CD4-positive, alpha-beta T cell treated with Interleukin-15 for 4 hours (primary cell): ENCODE results near the gene CDT1.

ENCODE experiments used
- DNase-seq: peaks from one replicate; pipeline ENCODE4 v3.0.0-alpha.2; 2020; ENCODE audit warnings: low spot score

CDT1 gene

DNA sequence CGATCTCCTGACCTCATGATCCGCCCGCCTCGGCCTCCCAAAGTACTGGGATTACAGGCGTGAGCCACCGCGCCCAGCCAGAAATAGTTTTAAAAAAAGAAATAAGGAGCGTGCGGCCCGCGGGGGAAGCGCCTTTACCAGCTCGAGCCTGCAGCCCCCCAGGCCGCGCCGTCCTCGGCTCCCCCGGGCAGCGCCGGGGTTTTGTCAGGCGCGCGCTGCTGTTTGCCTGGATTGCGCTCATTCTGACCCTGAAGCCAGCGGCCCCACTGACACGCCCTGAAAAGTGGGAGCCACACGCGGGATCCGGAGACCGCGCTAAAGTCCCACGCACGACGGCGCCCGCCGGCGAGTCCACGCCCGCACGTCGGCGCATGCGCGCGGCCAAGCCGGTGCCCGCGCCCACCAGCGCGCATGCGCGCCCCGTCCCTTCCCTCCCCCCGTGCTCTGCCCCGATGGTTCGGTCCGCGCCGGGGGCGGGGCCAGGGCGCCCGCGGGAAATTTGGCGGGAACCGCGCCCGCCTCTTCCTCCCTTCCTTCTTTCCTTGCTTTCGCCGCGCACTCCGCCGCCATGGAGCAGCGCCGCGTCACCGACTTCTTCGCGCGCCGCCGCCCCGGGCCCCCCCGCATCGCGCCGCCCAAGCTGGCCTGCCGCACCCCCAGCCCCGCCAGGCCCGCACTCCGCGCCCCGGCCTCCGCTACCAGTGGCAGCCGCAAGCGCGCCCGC lies at the start of gene CDT1:
Gene CDT1 (plus strand): TSS at position 526 of the 724 bp plus-strand sequence. CDS start 43 bp downstream, at position 569.
- DNase-seq = peak; percentile 82

- DNase-seq = no peak
Observed at GRCh38 chr16:88754109-88754911, 49.3 kb upstream of the CDT1 start.

GRCh38 chr16:88754912-88755744 lies 48.5 kb upstream of the CDT1 start:
- peak; percentile 26 for DNase-seq

- DNase-seq = no peak
Observed at GRCh38 chr16:88755745-88756443, 47.7 kb upstream of the CDT1 start.

GRCh38 chr16:88758227-88758943 lies 45.2 kb upstream of the CDT1 start:
- DNase-seq = no peak

DNA sequence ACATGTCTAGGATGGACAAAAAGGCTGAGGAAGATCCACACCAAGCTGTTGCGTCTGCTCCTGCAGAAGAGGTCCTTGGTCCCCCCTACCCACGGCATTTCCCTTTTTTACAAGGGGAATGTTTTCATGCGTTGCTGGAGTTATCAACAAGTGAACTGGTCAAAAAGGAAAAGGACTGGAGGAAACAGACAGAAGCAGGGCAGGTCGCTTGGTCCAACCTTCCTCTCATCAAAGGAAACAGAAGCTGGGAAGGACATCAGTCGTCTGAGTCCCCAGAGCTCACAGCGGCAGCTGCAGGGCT lies 44.7 kb upstream of the CDT1 start:
- DNase-seq = no peak

DNA sequence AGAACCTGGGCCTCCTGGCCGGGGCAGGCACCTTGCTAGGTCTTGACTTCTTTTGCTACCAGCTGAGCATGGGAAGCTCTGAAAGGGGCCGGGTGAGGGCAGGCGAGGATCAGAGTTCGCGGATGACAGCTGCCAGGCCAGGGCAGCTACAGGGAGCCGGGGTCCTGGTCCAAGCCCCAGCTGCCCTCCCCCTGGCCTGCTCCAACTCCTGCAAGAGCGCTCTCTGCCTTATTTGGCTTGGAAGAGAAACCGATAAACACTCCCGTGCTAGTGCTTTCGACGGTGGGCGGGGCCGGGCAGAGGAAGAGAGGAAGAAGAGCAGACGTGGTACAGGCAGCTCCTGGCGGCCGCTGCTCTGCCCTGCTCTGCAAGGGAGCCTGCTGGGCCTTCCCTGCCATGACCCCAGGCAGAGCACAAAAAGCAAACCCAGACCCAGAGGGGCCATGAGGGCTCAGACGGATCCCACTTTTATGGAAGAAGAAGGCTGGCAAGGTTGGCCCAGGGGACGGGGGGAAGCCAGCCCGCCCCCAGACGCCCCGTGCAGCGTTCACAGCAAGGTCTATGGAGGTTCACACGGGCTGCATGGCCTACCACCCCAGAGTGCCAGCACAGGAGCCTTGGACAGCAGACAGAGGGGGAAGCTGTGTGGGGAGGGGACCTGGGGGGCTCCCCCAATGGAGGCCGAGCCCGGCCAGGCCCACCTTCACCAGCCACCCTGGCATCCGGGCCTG lies 44.2 kb upstream of the CDT1 start:
- peak; percentile 54 for DNase-seq

DNA sequence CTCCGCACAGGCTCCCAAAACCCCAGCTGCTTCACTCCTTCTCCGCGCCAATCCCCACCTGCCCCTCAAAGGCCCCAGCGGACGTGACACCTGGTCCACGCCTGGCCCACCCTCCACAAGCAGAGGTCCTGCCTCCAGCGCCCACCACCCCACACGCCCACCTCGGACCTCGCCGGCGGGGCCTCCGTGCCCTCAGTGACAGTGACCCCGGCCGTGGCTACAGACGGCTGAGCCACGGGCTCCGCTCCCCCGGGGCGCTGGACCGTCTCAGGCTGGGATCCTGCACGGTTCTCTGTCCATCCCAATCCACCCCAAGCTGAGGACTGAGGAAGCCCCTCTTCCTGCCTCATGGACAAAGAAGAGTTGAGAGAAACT lies 43.6 kb upstream of the CDT1 start:
- no peak for DNase-seq

DNA sequence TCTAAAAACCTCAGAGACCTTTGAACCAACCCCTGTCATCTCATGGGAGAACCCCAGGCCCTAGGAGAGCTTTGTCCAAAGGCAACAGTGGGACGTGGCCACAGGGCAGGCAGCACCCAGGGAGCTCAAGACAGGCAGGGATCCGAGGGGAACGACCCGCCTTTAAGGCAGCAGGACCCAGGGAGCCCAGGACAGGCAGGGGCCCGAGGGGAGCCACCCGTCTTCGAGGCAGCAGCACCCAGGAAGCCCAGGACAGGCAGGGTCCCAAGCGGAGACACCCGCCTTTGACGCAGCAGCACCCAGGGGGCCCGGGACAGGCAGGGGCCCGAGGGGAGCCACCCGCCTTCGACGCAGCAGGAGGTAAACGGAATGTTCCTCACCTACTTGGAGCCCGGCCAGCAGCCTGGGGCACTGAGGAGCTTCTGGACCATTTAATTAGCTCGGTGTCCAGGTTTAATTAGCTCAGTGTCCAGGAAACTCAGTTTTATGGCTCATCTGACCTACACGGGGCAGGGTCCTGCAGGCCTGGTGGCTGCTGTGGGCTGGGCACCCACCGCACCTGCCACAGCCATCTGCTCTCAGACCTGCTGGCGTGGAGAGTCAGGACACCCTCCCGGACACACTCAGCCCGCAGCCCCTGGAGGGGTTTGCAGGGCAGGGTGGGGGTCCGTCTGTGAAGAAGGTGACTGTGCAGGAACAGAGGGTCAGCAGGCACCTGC lies 43.0 kb upstream of the CDT1 start:
- DNase-seq = no peak

GRCh38 chr16:88761143-88761534 lies 42.5 kb upstream of the CDT1 start:
- no peak for DNase-seq

DNA sequence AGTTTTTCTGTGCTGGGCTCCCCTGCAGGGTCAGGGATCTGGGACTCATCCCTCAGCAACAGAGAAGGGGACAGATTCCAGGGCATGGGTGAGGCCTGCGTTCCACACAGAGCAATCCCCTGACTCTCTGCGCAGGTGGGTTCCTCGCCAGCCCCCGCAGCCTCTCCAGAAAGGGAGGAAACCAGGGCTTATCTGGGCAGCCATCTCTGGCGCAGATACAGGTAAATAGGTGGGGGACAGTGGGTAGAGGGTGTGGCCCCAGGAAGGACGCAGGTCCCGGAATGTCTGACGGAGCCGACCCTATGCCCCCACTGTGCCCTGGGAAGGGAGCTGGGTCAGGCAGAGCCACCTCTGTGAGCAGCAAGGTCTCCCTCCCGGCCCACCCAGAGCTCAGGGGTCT lies 41.8 kb upstream of the CDT1 start:
- DNase-seq = no peak

GRCh38 chr16:88762258-88762870 lies 41.2 kb upstream of the CDT1 start:
- DNase-seq = no peak

- no peak for DNase-seq
Observed at GRCh38 chr16:88762941-88763340, 40.6 kb upstream of the CDT1 start.

DNA sequence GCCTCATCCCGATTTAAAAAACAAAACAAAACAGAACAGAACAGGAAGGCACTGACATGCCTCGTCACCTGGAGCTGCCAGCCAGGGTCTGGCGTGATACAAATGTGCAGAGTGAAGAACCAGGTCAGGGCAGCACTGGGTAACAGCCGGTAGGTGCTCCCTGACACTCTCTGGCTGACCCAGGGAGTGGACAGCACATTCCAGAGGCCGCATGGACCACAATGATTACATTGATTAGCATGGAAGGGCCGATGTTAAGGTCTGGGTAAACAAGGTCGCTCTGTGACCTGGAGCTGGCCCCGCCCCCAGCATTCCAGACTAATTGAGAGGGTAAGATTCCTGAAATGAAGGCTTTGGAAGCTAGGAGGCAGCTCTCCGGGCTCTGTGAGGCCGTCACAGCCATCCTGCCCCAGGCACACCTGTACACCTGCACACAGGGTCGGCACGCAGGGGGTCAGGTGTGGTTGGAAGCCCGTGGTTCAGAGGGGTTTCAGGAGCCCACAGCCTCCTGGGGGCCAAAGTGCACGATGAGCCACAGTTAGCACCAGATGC lies 40.0 kb upstream of the CDT1 start:
- no peak for DNase-seq

GRCh38 chr16:88764080-88764479 lies 39.5 kb upstream of the CDT1 start:
- DNase-seq = no peak

DNA sequence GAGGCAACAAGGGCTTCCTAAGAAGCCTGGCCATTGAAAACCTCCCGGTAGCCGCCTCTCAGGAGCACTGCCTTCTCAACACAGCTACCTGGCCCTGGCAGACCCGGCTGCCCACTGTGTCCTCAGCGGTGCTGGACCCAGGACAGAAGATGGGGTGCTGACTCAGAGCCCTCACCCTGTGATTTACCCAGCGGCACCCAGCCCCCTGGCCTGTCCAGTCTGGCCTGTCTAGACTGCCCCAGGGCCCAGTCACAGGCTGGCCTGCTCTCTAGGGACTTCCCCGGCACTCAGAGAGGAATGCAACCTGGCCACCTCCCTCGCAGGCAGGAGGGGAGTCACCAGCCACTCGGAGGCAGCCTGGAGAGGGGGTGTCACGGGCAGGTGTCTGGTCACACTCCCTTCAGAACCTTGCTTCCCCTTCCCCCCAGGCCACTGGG lies 38.7 kb upstream of the CDT1 start:
- no peak for DNase-seq

DNA sequence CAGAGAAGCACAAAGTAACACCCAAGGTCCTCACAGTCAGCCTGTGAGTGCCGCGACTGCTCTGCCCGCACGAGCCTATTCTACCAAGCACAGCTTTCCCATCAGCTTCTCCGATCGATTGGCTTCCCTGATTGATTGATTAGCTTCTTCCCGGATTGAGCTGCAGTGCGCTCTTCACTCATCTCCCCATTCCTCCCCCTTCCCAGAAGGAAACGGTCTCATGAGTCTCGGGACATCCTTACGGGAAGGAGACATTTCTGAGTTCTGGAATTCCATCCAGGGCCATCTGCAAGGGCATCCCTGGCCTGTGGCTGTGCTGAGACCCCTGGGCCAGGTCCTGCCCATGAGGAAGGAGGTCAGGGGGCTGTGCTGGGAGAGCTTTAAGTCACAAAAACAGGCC lies 36.6 kb upstream of the CDT1 start:
- DNase-seq = no peak

GRCh38 chr16:88767546-88768070 lies 36.0 kb upstream of the CDT1 start:
- DNase-seq = no peak
